ENCODE data around the gene NTM. TPM values are rescaled to one million over a fixed set of nuclear protein-coding genes. Genes with fewer than 3 reads are reported as not detected.

NTM gene
- total RNA-seq, 2 experiments from 2014 or later = not detected

DNA sequence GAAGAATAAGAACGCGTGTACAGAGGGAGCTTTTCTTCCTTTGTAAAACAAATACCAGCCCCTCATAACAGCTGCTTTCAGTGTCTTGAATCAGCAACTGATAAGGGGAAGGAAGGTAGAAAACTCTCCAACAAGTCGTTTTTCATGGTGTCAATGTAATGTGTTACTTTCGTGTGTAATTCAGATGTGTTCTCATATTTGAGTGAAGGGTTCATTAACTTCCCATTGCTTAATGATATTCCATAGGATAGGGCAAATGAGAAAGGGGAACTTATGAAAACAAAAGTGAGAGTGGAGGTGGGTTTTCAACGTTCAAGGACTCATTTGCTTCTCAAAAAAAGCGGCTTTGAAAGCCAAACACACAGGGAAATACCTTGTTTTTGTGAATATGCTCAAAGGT lies 452.1 kb downstream of the NTM start:
- no peaks in the 10 kb centered on the region for H3K36me3 Mint-ChIP-seq (ENCODE audit: low read depth)
- no peak overlapping the region for H3K4me3 Mint-ChIP-seq
- no peak overlapping the region for H3K27ac Mint-ChIP-seq
- CTCF ChIA-PET = no interaction called here
- POLR2A ChIA-PET = no interaction called here
- no peaks in the 10 kb centered on the region for H3K4me1 Mint-ChIP-seq (ENCODE audit: low read depth)
- no peaks in the 10 kb centered on the region for H3K27me3 Mint-ChIP-seq
- ATAC-seq = no peak
- no peaks in the 10 kb centered on the region for H3K9me3 Mint-ChIP-seq
- intact Hi-C loops (cut with micrococcal nuclease) = no loop called here
- no peak for DNase-seq
- TF ChIP-seq, protein P1, sequence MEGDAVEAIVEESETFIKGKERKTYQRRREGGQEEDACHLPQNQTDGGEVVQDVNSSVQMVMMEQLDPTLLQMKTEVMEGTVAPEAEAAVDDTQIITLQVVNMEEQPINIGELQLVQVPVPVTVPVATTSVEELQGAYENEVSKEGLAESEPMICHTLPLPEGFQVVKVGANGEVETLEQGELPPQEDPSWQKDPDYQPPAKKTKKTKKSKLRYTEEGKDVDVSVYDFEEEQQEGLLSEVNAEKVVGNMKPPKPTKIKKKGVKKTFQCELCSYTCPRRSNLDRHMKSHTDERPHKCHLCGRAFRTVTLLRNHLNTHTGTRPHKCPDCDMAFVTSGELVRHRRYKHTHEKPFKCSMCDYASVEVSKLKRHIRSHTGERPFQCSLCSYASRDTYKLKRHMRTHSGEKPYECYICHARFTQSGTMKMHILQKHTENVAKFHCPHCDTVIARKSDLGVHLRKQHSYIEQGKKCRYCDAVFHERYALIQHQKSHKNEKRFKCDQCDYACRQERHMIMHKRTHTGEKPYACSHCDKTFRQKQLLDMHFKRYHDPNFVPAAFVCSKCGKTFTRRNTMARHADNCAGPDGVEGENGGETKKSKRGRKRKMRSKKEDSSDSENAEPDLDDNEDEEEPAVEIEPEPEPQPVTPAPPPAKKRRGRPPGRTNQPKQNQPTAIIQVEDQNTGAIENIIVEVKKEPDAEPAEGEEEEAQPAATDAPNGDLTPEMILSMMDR (IDR thresholded peaks at IDR 0.05) = no peak

GRCh38 chr11:131823772-131824171 lies 453.4 kb downstream of the NTM start:
- ChIA-PET POLR2A (no interaction called here), CTCF (no interaction called here)
- no peak overlapping the region for H3K4me3 Mint-ChIP-seq
- H3K27me3 Mint-ChIP-seq = no peaks in the 10 kb centered on the region
- ATAC-seq = no peak
- no peaks in the 10 kb centered on the region for H3K36me3 Mint-ChIP-seq (ENCODE audit: low read depth)
- TF ChIP-seq, protein P1 (IDR thresholded peaks at IDR 0.05) = no peak
- H3K27ac Mint-ChIP-seq = no peak overlapping the region
- intact Hi-C loops (cut with micrococcal nuclease) = no loop called here
- DNase-seq = no peak
- H3K9me3 Mint-ChIP-seq = no peaks in the 10 kb centered on the region
- H3K4me1 Mint-ChIP-seq (ENCODE audit: low read depth) = no peaks in the 10 kb centered on the region

DNA sequence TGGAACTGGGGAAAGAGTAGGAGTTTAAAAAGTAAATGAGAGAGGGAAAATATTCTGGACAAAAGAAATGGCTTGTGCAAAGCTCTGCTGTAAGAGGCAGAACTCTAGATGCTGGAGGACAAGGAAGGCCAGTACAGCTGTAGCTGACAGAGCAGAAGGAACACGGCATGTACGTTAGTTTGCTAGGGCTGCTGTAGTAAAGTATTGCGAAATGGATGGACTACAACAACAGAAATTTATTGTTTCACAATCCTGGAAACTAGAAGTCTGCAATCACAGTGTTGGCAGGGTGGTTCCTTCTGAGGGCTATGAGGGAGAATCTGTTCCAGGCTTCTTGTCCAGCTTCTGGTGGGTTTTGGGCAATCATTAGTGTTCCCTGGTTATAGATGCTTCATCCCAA lies 454.4 kb downstream of the NTM start:
- Mint-ChIP-seq H3K4me1 (ENCODE audit: low read depth) (no peaks in the 10 kb centered on the region), H3K36me3 (ENCODE audit: low read depth) (no peaks in the 10 kb centered on the region), H3K27ac (no peak overlapping the region), H3K4me3 (no peak overlapping the region), H3K9me3 (no peaks in the 10 kb centered on the region), H3K27me3 (no peaks in the 10 kb centered on the region)
- intact Hi-C loops (cut with micrococcal nuclease) = no loop called here
- POLR2A ChIA-PET = no interaction called here
- CTCF ChIA-PET = no interaction called here
- ATAC-seq (no peak), DNase-seq (no peak)
- TF ChIP-seq, protein P1 (IDR thresholded peaks at IDR 0.05) = no peak

- Mint-ChIP-seq H3K4me1 (ENCODE audit: low read depth) (no peaks in the 10 kb centered on the region), H3K4me3 (no peak overlapping the region), H3K27me3 (no peaks in the 10 kb centered on the region), H3K36me3 (ENCODE audit: low read depth) (no peaks in the 10 kb centered on the region), H3K27ac (no peak overlapping the region), H3K9me3 (no peaks in the 10 kb centered on the region)
- DNase-seq (no peak), ATAC-seq (no peak)
- TF ChIP-seq, protein P1 (IDR thresholded peaks at IDR 0.05) = no peak
- CTCF ChIA-PET = no interaction called here
- intact Hi-C loops (cut with micrococcal nuclease) = no loop called here
- POLR2A ChIA-PET = no interaction called here
These were observed 457.0 kb downstream of the NTM start for GRCh38 chr11:131827430-131827829.

DNA sequence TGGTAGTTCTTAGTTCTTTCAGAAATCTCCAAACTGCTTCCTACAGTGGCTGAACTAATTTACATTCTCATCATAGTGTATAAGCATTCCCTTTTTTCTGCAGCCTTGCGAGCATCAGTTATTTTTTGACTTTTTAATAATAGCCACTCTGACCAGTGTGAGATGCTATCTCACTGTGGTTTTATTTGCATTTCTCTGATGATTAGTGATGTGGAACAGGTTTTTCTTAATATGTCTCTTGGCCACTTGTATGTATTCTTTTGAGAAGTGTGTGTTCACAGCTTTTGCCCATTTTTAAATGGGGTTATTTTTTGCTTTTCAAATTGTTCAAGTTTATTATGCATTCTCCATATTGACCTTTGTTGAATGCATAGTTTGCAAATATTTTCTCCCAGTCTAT lies 459.3 kb downstream of the NTM start:
- intact Hi-C loops (cut with micrococcal nuclease) = no loop called here
- Mint-ChIP-seq H3K36me3 (ENCODE audit: low read depth) (no peaks in the 10 kb centered on the region), H3K9me3 (no peaks in the 10 kb centered on the region), H3K27ac (no peak overlapping the region), H3K4me3 (no peak overlapping the region), H3K4me1 (ENCODE audit: low read depth) (no peaks in the 10 kb centered on the region), H3K27me3 (no peaks in the 10 kb centered on the region)
- TF ChIP-seq, protein P1 (IDR thresholded peaks at IDR 0.05) = no peak
- ATAC-seq (no peak), DNase-seq (no peak)
- ChIA-PET POLR2A (no interaction called here), CTCF (no interaction called here)
